ENCODE data around the gene XAGE3.
"Not testable (repeated sequence)": the region's sequence is repeated elsewhere in the genome, so short reads cannot be mapped to it uniquely, and the experiment has no call there.

The XAGE3 gene, protein sequence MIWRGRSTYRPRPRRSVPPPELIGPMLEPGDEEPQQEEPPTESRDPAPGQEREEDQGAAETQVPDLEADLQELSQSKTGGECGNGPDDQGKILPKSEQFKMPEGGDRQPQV

DNA sequence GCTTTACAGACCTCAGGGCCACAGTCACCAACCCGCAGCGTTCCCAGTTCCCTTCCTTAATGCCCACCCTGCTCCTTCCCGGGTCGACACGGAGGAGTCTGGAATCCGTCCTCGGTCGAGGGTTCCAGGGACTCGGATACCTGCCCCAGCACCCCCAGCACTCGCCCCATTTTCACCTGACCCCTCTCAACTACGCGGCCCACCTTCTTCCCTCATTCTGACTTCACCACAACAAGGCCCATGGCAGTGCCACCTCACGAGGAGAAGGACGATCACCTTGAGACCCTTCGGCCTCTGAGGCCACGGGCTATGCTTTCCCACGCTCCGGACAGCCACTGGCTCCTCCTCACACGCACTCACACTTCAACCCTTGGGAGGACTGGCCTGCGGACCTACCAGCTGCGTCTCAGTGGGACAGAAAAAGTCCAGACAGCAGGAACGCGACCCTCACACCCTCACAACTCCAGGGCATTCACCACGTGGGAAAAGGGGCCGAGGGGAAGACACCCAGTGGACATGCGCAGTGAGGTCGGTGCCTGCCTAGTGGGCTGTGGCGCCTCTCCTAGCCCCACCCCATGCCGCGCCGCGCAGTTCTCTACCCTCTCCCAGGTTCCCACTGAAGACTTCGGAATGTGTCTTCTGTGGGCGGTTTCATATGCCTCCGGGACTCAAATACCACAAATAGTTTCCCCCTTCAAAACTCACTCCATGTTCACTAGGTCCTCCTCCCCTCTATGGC, at the start of gene XAGE3:
XAGE3 (minus strand) TSS at position 474 of the 739 bp plus-strand sequence. CDS start 950 bp downstream, outside the sequence.
- DNase-seq = no peak

DNA sequence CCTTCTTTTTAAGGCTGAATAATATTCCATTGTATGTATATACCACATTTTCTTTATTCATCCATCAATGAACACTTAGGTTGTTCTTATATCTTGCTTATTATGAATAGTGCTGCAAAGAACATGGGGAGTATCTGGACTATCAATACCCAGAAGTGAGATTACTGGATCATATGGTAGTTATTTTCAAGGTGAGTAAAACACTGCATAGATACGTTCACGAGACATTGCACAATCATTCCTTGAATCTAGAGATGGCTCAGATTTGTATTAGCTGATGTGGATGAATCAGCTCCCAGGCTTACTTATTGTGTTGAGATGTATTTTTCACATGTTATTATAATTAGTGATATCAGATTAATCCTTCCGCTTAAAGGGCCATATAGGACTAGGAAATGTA, 46.8 kb upstream of the XAGE3 start:
- DNase-seq = not testable (repeated sequence)

DNA sequence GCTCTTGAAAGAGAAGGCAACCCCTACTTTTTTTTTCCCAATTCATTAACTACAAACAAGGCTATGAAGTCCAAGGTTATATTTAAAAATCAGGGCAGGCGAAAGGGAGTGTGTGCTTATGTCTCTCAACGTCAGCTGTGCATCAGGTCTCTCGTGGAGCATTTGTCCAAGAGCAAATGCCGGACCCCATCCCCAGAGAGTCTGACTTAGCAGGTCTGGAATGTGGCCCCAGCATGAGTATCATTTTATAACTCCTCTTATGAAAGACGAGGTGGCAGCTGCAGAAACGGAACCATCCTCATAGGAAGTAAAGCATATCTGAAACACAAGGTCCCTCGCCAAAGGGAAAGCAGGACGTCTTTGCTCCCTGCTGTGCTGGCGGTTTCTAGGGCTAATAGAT, 45.8 kb upstream of the XAGE3 start:
- not testable (repeated sequence) for DNase-seq

DNA sequence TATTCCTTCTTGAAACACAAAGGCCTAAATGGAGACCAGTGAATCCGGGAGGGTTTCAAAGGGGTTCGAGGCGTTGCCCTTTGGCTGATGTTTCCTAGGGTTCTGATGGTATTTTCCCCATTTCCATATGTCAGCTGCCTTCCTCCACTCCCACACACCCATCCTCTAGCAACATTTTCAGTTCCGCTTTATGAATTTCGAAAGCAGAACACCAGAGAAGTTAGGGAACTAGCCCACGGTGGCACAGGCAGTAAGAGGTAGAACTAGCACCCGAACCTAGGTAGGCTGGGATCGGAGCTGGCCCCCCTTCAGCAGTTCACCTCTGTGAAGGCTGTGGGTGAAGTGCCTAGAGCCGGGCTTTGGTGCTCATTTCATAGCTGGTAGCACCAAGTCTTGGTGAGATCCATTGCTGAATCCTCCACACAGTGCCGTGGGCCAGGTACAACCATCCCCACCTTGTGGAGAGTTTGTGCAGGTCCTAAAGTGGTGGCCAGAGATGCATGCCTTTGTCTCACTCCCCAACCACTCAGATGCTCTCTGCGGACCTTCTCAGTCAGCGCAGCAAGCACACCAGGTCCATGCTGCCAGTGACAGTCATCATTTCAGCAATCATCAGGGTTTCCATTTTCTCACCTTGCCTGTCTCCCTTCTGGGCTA, 41.6 kb upstream of the XAGE3 start:
- not testable (repeated sequence) for DNase-seq

DNA sequence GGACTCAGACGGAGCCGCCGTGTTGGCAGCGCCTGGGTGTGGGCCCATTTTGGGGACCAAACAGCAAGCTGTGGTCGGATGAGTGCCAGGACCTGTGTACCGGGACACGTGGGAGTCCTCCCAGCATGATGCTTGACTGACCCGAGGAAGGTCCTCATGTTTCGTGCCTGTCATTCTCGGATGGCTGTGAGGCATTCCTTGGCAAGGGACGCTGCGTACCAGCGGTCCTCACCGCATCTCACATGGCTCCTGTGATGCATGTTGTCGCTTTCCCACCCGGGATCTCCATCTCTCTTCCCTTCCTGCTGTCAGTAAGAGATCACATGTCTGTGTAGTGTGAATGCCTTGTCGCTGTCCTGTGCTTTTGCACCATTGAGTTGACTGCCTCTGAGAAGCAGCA, 40.0 kb upstream of the XAGE3 start:
- not testable (repeated sequence) for DNase-seq

DNA sequence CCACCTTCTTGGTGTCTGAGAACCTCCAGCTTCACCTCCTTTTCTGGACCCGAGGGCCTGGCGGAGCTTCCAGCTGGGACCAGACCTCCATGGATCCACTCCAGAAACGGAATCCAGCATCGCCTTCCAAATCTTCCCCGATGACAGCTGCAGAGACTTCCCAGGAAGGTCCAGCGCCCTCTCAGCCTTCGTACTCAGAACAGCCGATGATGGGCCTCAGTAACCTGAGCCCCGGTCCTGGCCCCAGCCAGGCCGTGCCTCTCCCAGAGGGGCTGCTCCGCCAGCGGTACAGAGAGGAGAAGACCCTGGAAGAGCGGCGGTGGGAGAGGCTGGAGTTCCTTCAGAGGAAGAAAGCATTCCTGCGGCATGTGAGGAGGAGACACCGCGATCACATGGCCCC, 39.3 kb upstream of the XAGE3 start:
- DNase-seq = not testable (repeated sequence)

DNA sequence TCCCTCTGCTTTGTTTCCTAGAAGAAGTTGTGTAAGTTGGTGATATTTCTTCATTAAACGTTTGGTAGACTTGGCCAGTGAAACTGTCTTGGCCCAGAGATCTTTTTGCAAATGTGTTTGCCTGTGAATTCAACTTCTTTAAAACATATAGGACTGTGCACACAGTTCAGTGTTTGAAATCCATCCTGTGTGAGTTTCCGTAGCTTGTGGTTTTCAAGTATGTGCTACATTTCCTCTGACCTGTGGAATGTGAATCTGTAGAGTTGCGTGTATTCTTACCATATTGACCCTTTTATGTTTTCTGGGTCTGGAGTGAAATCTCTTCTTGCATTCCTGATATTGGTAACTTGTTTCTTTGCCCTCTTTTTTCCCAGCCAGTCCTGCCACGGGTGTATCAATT, 38.2 kb upstream of the XAGE3 start:
- DNase-seq = not testable (repeated sequence)

DNA sequence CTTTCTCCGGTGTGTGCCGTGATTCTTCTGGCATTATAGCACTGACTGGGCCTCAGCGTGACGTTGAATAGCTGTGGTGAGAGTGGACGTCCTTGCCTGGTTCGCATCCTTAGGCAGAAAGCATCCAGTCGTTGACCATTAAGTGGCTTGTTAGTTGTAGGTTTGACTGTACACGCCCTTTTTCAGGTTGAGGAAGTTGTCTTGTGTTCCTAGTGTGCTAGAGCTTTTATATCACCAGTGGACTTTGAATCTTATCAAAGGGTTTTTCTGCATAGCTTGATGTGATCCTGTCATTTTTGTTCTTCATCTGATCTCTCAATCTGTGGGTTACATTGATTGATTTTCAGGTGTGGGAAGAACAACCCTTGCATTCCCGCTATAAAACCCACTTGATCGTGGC, 37.6 kb upstream of the XAGE3 start:
- DNase-seq = not testable (repeated sequence)

DNA sequence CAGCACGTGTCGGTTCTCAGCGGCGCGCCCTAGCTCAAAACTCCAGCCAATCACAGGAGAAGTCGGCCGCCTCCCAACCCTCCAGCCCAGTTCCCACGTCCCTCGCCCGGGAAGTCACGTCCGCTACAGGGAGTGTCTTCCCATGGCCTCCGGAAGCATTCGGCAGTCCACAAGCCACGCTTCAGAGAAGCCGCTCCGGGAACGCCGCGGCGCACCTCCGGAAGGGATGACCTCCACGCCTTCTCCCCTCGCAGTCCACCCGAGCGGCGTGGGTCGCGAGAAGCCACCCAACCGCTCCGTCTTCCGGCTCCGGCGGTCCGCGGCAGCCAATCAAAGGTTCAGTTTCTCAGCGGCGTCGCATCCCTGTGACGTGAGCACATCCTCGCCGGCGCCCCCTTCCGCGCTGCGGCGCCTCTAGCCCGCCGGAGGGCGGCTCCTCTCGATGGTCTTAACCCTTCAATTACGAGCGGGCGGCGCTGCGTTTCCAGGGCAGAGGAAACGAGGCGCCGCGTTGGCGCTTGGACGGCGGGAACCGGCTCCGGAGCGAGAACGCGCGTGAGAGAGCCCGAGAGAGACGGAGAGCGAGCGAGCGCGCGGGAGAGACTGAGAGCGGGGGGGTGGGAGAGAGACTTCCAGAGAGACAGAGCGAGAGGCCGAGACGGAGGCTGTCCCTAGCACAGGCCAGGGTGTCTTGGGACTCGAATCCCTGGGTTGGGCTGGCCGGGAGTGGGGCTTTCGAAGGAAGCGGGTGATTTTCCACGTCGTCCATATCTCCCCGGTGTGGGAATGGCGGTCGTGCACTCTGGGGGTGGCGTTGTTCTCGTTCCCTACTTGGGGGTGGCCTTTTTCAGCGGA, 29.2 kb upstream of the XAGE3 start, which contains the start of gene FAM156B:
FAM156B (plus strand) TSS at position 476 of the 855 bp plus-strand sequence. CDS start 9,896 bp downstream, outside the sequence.
- DNase-seq = not testable (repeated sequence)

DNA sequence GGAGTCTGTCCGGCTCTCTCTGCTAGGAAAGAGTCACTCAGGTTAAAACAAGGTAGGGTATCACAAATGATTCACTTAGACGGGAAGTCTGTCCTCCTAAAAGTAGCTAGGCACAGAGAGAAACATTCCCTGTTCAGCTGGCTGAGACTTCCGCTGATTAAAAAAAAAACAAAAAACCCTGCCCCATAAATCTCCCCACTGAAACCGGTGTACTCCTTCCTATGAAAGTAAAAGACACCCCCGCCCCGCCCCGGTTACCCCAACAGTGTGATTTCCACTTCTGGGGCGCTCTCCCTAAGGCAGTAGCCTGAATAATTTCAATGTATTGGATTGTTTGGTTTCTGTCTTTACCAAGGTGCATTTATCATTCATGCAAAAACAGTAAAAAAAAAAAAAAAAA, 28.6 kb upstream of the XAGE3 start:
- DNase-seq = not testable (repeated sequence)

DNA sequence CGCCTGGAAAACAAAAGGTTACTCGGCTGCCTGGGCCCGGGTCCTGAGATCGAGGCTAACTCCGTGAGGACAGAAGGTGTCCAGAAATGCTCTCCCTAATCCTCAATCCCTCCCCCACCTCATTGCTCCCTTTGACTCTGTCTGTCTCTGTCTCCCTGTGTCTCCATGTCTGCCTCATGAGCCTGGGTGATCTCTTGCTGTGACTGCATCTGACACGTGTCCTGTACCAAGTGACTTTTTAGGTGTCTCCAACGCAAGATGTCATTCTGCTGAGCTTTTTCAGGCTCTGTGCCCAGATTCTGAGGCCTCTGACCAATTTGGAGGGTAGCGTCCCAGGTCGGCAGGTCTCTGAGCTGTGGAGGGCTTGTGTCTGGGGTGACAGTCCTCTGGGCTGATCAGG, 20.2 kb upstream of the XAGE3 start:
- DNase-seq = not testable (repeated sequence)

DNA sequence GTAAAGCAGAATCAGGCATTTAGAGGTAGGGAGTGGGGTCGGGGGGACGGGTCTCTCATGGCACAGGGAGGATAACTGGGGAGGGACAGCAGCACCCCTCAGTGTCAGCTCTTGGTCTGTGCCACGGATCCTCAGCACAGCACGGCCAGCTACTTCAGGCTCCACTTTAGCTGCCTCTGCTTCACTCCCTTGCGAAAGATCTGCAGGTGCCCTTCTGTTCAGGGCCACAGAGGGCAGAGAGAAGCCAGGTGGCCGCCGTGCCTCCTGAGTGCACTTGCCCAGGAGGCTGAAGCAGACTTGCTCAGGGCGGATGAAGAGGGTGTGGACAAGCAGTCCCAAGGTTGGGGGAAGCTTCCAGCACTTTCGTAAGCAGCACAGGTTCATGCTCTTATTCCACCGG, 19.6 kb upstream of the XAGE3 start:
- DNase-seq = not testable (repeated sequence)

DNA sequence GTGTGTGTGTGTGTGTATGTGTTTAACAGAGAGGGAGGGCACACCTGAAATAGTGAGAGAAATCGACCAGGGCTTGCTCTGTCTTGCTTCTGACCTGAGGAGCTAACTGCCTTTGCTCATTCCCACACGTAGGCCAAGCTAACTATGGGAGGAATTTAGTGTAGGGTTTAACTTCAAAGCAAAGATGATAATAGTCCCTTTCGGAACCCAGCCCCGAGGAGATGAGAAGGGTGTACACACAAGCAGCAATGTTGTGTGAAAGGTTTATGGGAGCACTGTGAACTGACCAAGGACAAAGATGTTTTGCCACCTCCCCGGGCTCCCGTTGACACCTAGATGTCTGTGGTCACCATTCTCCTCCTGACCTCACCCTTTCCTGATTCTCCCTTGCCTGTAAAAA, 8.5 kb upstream of the XAGE3 start:
- DNase-seq = not testable (repeated sequence)

DNA sequence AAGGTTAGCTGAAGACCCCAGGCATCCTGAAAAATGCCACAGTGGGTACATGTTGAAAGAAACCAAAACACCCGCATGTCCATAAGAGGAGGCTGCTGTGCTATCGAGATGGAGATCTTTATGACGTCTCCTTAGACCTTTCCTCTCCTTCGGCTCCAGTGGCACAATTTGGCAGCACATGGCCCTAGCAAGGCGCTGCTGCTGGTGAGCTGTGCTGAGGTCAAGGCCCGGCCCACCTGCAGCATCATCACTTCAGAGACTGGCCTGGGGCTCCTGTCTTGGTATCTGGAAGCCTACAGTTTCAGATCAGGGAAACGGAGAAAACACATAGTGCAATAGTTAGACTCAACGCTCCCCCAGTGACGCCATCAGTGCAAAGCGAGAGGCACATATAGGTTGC, 7.6 kb upstream of the XAGE3 start:
- not testable (repeated sequence) for DNase-seq

DNA sequence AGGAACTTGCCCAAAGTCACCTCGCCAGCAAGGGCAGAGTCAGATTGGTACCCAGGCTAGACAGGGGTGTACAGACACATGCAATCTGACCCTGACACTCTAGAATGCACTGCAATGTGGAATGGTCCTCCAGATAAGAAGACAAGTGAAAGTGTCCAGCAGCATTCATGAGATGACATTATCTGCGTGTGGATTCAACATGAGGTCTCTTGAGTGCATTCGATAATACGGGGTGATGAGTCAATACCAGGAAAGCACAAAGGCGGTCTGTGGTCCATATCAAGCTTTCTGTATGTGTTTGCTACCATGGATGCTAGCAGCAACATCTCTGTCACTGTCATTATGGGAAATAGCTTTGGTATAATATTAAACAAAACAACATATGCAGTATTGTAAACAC, 6.8 kb upstream of the XAGE3 start:
- no peak for DNase-seq

DNA sequence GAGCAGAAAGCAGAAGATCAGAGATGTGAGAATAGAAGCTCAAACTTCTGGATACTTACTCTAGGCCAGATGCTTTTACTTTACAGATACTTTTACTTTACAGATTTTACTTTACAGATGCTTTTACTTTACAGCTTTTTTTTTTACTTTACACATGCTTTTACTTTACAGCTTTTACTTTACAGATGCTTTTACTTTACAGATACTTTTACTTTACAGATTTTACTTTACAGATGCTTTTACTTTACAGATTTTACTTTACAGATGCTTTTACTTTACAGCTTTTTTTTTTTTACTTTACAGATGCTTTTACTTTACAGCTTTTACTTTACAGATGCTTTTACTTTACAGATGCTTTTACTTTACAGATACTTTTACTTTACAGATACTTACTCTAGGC, 5.9 kb upstream of the XAGE3 start:
- DNase-seq = not testable (repeated sequence)

DNA sequence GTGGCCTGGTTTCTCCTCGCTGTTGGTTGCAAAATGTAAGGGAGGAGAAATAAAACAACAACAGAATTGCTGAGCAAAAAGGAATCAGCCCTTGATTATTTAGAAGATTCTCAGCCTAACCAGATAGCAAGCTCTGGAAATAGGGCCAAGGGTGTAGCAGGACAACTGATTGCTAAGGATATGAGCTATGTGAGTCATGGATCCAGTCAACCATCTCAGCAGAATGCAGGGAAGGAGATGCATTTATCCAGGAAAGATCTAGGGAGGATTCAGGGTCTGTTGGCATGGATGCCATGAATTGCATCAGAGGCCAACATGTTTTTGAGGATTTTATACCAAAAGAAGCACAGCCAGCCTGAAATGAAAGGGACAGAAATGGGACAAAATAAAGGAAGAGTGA, 2.2 kb upstream of the XAGE3 start:
- DNase-seq = no peak

DNA sequence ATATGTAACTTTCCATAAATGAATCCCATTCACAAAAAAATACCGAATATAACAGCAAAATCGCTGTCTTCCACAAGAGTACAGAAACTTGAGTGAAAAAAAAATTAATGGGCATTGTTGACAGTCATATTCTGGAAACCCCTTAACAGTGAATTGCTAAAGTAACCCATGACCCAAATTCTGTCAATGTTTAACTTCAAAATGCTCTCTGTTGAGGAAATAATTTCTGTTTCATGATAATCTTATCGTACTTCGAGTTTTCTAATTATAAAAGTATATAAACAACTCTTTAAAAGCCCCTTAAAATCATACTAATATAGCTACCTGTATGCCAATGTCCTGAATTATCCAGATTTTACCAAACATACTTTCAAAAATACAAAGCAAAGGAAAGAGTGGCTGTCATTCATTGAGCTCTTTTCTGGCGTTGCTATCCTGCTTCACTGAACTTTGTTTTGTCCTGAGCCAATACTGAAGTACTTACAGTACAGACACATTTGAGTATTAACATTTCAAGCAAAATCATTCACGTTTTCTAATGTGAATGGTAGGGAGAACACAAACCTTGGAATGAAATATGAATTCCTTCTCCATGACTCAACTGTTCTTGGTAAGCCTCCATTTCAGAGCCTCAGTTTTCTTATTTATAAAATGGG, 2.4 kb downstream of the XAGE3 start:
- no peak for DNase-seq

DNA sequence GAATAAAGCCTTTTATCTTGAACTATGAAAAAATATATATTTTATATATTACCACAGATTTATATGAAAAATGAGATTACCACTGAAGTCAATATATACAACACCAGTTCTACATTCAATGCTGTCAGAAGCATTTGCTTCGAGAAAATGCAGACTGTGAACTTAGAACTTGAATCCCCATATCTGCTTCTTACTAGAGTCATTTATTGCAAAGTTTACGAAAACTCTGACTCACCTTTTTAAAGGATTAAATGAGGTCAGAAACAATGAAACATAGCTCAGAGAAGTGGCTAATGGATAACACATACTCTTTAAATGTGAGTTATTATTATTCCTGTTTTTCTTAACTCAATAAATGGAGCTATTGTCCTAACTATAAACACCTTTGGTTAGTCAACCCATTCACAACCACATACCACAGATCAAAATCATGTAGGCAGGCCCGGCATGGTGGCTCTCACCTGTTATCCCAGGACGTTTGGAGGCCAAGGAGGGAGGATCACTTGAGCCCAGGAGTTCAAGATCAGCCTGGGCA, 10.8 kb downstream of the XAGE3 start:
- not testable (repeated sequence) for DNase-seq

DNA sequence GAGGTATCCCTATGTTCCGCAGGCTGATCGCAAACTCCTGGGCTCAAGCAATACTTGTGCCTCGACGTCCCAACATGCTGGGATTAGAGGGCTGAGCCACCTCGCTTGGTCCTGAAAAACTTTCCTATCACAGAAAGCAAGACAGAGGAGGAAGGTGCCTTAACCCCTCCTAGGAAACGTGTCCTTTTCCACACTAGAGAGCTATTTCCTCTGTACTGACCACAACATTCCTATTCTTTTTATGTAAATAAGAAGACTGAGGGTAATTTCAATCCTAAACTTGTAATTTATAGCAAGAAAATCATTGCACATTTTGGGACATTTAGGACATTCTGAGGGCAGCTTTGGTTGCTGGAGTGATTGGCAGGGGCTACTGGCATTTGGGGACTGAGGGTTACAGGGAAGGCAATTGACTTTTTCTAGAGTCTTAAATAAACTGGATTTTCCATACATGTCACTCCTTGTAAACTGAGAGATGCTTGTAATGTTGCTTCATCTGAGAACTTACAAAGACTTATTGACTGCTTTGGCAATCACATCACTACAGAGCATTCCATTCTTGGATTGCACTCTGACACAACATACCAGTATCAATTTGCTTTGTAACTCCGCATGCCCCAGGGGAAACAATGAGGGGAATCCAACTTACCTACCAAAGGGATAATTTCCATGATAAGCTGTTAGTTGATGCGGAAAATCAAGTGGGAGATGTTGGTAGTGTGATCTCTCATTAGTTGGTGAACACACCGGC, 15.6 kb downstream of the XAGE3 start:
- DNase-seq = no peak

DNA sequence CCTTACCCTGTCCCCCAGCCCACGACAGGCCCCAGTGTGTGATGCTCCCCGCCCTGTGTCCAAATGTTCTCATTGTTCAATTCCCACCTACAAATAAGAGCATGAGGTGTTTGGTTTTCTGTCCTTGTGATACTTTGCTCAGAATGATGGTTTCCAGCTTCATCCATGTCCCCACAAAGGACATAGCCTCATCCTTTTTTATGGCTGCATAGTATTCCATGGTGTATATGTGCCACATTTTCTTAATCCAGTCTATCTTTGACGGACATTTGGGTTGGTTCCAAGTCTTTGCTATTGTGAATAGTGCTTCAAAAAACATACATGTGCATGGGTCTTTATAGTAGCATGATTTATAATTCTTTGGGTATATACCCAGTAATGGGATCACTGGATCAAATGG, 24.3 kb downstream of the XAGE3 start:
- DNase-seq = not testable (repeated sequence)

All from NCI-H446 (cell line).